Right lung (tissue), 5 donors: Measurements from ENCODE around the gene PIGT. TPM values are rescaled to one million over a fixed set of nuclear protein-coding genes. Genes with fewer than 3 reads are reported as not detected.

ENCODE experiments used
- DNase-seq, 2 donors: peaks; one replicate each; pipeline ENCODE4 v3.0.0-alpha.2; 2013
- polyA plus RNA-seq, 5 donors: library from polyadenylated mRNA; unstranded; fragments of 120-200 nt; gene quantifications; one replicate each; pipeline versions ENCODE4 v1.2.1 to v1.2.3, GENCODE V29; 2013; ENCODE audit warnings: inconsistent platforms in 1 of 5, low replicate concordance in 1 of 5; ENCODE audit not compliant: insufficient read length in 5 of 5, insufficient read depth in 1 of 5

The PIGT gene
- polyA plus RNA-seq, 5 donors: 75.8 to 89.8 (median 84.1) TPM

- no peak for DNase-seq
These were observed 7.8 kb downstream of the PIGT start for GRCh38 chr20:45423700-45424099.

GRCh38 chr20:45425561-45425960 is 9.6 kb downstream of the PIGT start:
- DNase-seq: no peak

GRCh38 chr20:45426320-45427016 is 10.5 kb downstream of the PIGT start:
- DNase-seq: no peak

- DNase-seq: no peak
These were observed 11.6 kb downstream of the PIGT start for GRCh38 chr20:45427236-45428149.

GRCh38 chr20:45429618-45430017 is 13.7 kb downstream of the PIGT start:
- no peak for DNase-seq

- no peak for DNase-seq
These were observed 16.4 kb downstream of the PIGT start for GRCh38 chr20:45432294-45432693.

- DNase-seq: peak; percentile 50 to 57
These were observed 17.4 kb downstream of the PIGT start for GRCh38 chr20:45433316-45433715.

- DNase-seq: no peak
These were observed 18.0 kb downstream of the PIGT start for GRCh38 chr20:45433976-45434375.

- peak; percentile 71 to 73 for DNase-seq
These were observed 21.0 kb downstream of the PIGT start for GRCh38 chr20:45436732-45437485.

GRCh38 chr20:45440424-45440823 is 24.5 kb downstream of the PIGT start:
- DNase-seq: no peak

GRCh38 chr20:45440891-45441685 is 25.1 kb downstream of the PIGT start:
- no peak for DNase-seq

GRCh38 chr20:45441746-45442145 is 25.8 kb downstream of the PIGT start:
- no peak for DNase-seq

GRCh38 chr20:45444050-45444449 is 28.1 kb downstream of the PIGT start:
- DNase-seq: no peak

- no peak for DNase-seq
These were observed 30.0 kb downstream of the PIGT start for GRCh38 chr20:45445805-45446562.

GRCh38 chr20:45448270-45448669 is 32.3 kb downstream of the PIGT start:
- no peak for DNase-seq

GRCh38 chr20:45449528-45449927 is 33.6 kb downstream of the PIGT start:
- no peak for DNase-seq

GRCh38 chr20:45450097-45450818 is 34.3 kb downstream of the PIGT start:
- DNase-seq: no peak

- no peak for DNase-seq
These were observed 36.3 kb downstream of the PIGT start for GRCh38 chr20:45452238-45452637.

- DNase-seq: no peak
These were observed 37.1 kb downstream of the PIGT start for GRCh38 chr20:45452772-45453691.
